ENCODE results near the gene FOSB. TPM values are rescaled to one million over a fixed set of nuclear protein-coding genes. Genes with fewer than 3 reads are reported as not detected.

Gene FOSB
- total RNA-seq, 1 donor from 2014 or later: 0.26 TPM

DNA sequence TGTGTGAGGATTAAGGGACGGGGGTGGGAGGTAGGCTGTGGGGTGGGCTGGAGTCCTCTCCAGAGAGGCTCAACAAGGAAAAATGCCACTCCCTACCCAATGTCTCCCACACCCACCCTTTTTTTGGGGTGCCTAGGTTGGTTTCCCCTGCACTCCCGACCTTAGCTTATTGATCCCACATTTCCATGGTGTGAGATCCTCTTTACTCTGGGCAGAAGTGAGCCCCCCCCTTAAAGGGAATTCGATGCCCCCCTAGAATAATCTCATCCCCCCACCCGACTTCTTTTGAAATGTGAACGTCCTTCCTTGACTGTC is 5.5 kb downstream of the FOSB start:
- H3K4me1 Mint-ChIP-seq: peaks cover 21% of the 10 kb centered on the region
- H3K27ac Mint-ChIP-seq (ENCODE audit: unreplicated experiment): no peak overlapping the region
- no peak for TF ChIP-seq CTCF (conservative IDR thresholded peaks at IDR 0.05)
- no peaks in the 10 kb centered on the region for H3K36me3 Mint-ChIP-seq (ENCODE audit: low read depth)
- DNase-seq (ENCODE audit: low read depth, low spot score): no peak
- H3K9me3 Mint-ChIP-seq: no peaks in the 10 kb centered on the region
- no peak overlapping the region for H3K4me3 Mint-ChIP-seq
- peaks cover 65% of the 10 kb centered on the region for H3K27me3 Mint-ChIP-seq (ENCODE audit: low read depth)

- H3K4me3 Mint-ChIP-seq: peak overlapping the region; percentile 65
- DNase-seq (ENCODE audit: low read depth, low spot score): no peak
- peaks cover 68% of the 10 kb centered on the region for H3K27me3 Mint-ChIP-seq (ENCODE audit: low read depth)
- no peaks in the 10 kb centered on the region for H3K36me3 Mint-ChIP-seq (ENCODE audit: low read depth)
- no peak for TF ChIP-seq CTCF (conservative IDR thresholded peaks at IDR 0.05)
- no peaks in the 10 kb centered on the region for H3K9me3 Mint-ChIP-seq
- H3K27ac Mint-ChIP-seq (ENCODE audit: unreplicated experiment): no peak overlapping the region
- peaks cover 23% of the 10 kb centered on the region for H3K4me1 Mint-ChIP-seq
Observed at GRCh38 chr19:45473682-45474605, 6.1 kb downstream of the FOSB start.

DNA sequence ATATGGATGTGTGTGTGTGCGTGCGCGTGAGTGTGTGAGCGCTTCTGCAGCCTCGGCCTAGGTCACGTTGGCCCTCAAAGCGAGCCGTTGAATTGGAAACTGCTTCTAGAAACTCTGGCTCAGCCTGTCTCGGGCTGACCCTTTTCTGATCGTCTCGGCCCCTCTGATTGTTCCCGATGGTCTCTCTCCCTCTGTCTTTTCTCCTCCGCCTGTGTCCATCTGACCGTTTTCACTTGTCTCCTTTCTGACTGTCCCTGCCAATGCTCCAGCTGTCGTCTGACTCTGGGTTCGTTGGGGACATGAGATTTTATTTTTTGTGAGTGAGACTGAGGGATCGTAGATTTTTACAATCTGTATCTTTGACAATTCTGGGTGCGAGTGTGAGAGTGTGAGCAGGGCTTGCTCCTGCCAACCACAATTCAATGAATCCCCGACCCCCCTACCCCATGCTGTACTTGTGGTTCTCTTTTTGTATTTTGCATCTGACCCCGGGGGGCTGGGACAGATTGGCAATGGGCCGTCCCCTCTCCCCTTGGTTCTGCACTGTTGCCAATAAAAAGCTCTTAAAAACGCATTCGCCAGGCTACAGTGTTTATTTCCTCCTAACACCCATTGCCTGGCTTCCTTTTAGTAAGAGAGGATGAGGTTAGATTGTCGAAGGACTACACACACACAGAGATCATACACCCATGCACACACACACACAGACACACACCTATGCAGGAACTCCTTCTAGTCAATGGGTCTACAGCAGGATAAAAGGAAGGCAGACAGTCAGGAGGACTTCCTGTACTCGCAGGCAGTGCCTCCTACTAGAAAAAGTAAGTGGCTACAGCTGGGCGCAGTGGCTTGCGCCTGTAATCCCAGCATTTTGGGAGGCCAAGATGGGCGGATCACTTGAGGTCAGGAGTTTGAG is 7.1 kb downstream of the FOSB start:
- no peak overlapping the region for H3K27ac Mint-ChIP-seq (ENCODE audit: unreplicated experiment)
- H3K4me3 Mint-ChIP-seq: peak overlapping the region; percentile 65
- peaks cover 20% of the 10 kb centered on the region for H3K4me1 Mint-ChIP-seq
- TF ChIP-seq CTCF (conservative IDR thresholded peaks at IDR 0.05): no peak
- no peak for DNase-seq (ENCODE audit: low read depth, low spot score)
- H3K9me3 Mint-ChIP-seq: no peaks in the 10 kb centered on the region
- H3K36me3 Mint-ChIP-seq (ENCODE audit: low read depth): no peaks in the 10 kb centered on the region
- peaks cover 64% of the 10 kb centered on the region for H3K27me3 Mint-ChIP-seq (ENCODE audit: low read depth)

GRCh38 chr19:45475537-45476291 is 7.9 kb downstream of the FOSB start:
- Mint-ChIP-seq H3K27ac (ENCODE audit: unreplicated experiment) (no peak overlapping the region), H3K4me3 (peak overlapping the region; percentile 9), H3K36me3 (ENCODE audit: low read depth) (no peaks in the 10 kb centered on the region), H3K4me1 (peaks cover 18% of the 10 kb centered on the region), H3K9me3 (no peaks in the 10 kb centered on the region), H3K27me3 (ENCODE audit: low read depth) (peaks cover 64% of the 10 kb centered on the region)
- DNase-seq (ENCODE audit: low read depth, low spot score): no peak
- no peak for TF ChIP-seq CTCF (conservative IDR thresholded peaks at IDR 0.05)

DNA sequence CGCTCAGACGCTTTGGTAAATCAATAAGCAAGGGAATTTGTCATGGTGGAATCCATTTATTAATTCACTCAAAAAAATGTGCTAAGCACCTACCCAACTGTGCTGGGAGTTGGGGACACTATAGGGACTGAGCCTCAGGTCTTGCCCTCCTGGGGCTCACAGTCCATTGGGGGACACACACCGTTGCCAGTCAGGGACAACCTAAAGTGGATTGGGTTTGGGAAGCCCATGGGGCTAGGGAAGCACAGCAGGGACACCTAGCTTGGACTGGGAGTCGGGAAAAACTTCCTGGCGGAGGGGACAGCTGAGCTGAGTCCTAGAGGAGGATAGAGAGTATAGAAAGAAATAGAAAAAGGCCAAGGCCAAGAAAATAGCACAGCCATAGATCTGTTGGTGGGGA is 8.5 kb downstream of the FOSB start:
- peaks cover 64% of the 10 kb centered on the region for H3K27me3 Mint-ChIP-seq (ENCODE audit: low read depth)
- peaks cover 18% of the 10 kb centered on the region for H3K4me1 Mint-ChIP-seq
- H3K4me3 Mint-ChIP-seq: peak overlapping the region; percentile 79
- H3K36me3 Mint-ChIP-seq (ENCODE audit: low read depth): no peaks in the 10 kb centered on the region
- no peak for TF ChIP-seq CTCF (conservative IDR thresholded peaks at IDR 0.05)
- H3K27ac Mint-ChIP-seq (ENCODE audit: unreplicated experiment): no peak overlapping the region
- no peak for DNase-seq (ENCODE audit: low read depth, low spot score)
- H3K9me3 Mint-ChIP-seq: no peaks in the 10 kb centered on the region

Measured in neural crest cell (in vitro differentiated cells).